NCI-H2171 (cell line): Measurements from ENCODE around the gene PINLYP.
"Not testable (repeated sequence)": the region's sequence is repeated elsewhere in the genome, so short reads cannot be mapped to it uniquely, and the experiment has no call there.

Experiments used
- DNase-seq: peaks from one replicate; lab custom pipeline; 2025; lab: John Stamatoyannopoulos, UW

Gene PINLYP

DNA sequence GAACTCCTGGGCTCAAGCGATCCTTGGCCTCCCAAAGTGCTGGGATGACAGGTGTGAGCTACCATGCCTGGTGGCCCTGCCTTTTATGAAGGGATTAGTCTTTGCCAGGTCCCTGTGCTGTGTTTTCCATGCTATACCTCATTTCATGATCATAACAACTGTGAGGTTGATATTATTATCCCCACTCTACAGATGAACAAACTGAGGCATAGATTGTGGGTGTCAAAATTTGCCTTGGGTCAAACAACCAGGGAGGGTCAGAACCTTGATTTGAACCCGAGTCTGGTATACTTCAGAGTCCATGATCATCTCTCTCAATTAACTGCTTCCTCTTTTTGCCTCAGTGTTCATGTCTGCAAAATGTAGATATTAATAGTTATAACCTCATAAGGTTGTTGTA is 6.9 kb downstream of the PINLYP start:
- no peak for DNase-seq

DNA sequence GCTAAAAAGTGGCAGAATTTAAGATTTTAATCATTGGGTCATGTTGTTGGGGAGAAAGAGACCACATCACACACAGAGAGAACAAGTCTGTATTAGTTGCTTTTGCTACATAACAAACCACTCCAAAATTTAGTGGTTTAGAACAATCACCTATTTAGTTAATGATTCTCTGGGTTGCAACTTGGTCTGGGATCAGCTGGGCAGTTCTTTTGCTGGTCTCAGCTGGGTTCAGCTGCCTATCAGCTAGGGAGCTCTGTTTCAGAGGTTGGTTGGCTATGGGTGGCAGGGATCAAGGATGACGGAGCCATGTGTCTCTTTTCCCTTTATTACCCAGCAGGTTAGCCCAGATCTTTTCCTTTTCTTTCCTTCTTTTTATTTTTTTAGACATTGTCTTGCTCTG is 8.9 kb downstream of the PINLYP start:
- no peak for DNase-seq

GRCh38 chr19:43586346-43586745 is 10.7 kb downstream of the PINLYP start:
- no peak for DNase-seq

DNA sequence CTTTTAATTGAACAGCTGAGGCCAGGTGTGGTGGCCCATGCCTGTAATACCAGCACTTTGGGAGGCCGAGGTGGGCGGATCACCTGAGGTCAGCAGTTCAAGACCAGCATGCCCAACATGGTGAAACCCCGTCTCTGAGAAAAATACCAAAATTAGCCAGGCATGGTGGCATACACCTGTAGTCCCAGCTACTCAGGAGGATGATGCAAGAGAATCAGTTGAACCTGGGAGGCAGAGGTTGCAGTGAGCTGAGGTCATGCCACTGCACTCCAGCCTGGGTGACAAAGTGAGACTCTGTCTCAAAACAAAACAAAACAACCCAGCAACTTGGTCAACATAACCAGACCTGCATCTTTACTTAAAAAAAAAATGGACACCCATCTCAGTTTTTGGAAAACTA is 11.4 kb downstream of the PINLYP start:
- DNase-seq, result not testable (repeated sequence)

DNA sequence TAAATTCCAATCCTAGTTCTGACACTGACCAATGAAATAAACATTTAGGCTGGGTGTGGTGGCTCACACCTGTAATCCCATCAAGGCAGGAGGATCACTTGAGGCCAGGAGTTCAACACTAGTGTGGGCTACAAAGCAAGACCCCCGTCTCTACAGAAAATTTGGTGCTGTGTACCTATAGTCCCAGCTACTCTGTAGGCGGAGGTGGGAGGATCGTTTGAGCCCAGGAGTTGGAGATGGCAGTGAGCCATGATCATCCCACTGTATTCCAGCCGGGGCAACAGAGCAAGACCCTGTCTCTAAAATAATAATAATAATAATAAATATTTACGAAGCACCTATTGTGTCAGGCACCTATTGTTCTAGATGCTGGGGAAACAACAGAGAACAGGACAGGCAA is 13.7 kb downstream of the PINLYP start:
- DNase-seq, result no peak

DNA sequence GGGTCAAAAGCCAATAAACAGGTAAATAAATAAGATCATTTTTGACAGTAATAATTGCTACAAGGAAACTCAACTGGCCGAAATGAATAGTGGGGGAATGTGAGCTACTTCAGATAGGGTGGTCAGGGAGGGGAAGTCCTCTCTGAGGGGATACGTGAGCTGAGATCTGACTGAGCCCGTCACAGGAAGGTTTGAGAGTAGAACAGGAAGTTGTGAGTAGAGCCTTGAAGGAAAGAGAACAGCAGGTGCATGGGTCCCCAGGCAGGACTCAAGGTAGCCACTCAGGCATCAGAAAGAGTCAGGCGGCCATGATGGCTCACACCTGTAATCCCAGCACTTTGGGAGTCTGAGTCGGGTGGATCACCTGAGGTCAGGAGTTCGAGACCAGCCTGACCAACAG is 14.1 kb downstream of the PINLYP start:
- no peak for DNase-seq

DNA sequence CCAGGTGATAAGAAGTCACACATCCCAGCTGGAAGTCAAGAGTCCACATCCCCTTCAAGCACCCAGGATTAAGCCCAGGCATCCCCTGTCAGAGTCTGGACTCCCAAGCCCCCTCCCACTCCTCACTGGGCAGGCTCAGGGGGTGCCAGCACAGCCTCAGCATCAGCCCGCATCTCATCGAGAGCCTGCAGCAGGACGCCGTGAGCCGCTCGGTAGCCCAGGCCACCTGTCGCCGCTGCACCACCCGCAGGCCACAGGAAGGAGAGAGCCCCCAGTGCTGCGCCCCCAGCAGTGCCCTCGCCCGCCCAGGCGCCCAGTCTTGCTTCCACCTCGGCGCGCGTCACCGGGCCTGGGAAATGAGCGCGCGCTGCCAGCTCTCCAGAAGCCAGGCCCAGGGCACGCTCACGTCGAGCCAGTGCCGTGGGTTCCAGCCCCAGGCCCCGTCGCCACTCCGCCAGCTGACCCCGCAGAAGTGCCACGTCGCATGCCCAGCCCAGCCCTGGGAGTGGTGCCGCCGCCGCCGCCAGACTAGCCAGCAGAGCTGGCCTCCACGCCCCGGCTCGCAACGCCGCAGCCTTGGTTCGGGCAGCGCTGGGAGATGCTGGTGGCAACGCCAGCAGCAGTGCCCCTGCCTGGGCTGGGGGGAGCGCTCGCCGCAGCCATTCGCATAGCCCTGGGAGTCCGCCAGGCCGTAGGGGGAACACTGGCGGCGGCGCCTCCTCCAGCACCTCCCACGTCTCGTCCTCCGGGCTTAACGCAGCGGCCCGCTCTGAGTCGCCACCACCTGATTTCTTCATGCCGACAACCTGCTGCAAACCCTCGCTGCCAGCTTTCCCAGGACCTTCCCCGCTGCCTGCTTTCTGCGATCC is 16.5 kb downstream of the PINLYP start:
- no peak for DNase-seq

- no peak for DNase-seq
Observed at GRCh38 chr19:43592800-43593350, 17.3 kb downstream of the PINLYP start.

GRCh38 chr19:43594081-43594697 is 18.6 kb downstream of the PINLYP start:
- no peak for DNase-seq

DNA sequence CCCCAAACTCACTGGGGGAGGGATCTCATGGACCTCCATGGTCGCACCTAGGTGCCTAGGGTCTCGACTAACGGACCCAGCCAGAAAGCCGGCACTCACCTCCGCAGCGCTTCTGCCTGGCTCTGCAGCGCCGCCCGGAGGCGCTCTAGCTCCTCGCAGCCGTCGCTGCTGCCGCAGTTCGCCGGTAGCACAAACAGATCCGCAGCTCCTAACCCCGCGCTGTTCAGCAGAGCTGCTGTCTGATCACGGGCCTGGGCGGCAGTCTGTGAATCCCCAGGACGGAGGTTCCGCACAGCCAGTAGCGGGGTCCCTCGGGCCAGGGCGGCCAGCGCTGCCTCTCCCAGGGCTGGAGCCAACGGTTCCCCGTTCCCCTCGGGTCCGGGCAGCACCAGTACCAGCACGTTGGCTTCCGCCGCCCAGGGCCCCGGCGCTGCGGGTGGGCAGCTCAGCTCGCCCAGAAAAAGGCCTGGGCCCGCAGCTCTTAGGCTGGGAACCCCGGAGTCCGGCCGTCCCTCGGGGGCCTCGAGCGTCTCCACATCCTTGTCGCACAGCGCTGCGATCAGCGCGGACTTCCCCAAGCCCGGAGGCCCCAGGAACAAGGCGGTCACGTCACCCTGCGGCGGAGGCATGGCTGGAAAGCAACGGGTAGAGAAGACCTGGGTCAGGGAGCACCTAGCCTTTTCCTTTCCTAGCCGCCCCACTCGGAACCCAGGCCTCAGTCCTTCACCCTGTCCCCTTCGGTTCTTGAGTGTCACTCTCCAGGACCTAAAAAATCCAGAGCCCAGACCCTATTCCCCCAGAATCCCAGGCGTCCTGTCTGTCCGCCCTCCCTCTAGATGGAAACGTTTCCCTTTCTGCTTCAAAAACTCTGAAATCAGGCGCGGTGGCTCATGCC is 19.4 kb downstream of the PINLYP start:
- peak; percentile 6 for DNase-seq

- DNase-seq, result no peak
Observed at GRCh38 chr19:43595605-43595998, 20.0 kb downstream of the PINLYP start.

DNA sequence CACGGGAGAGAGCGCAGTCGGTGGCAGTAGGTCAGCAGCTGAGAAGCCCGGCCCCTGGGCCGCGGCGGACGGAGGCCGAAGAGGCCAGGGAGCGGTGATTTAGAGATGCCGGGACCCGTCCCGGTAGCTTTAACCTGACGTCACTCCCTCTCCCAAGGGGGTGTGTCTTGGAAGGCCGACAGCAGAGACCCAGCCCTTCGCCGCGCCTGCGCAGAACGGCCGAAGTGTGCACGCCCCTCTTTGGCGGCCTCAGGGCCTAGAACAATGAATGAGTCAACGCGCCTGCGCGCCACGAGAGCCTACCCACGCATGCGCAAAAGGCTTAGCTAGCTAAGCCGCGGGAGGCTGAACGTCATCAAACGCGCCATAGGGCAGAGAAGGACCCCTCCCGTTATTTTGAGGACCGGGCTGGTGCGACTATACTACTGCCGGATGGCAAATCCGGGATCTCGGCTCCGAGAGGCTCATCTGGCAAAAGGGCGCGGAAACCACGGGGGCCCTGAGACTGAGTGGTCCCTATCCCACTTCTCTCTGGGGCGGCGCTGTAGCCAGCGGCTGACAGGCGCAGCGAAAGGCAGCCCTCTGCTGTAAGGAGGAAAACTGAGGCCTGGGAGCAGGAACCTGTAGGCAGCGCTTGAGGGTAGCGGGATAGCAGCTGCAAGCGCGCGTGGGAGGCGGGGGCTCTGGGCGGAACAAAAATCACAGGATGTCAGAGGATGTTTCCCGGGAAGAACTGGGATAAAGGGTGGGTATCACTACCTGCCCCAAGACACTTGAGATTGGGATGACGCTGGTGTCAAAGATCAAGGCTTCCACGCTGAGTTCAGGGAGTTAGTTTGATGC is 20.6 kb downstream of the PINLYP start, which contains the start of the genes IRGQ and ZNF576:
Gene IRGQ (minus strand): TSS at position 136 of the 843 bp plus-strand sequence. CDS start 796 bp downstream, outside the sequence.
Gene ZNF576 (plus strand): TSS at position 597 of the 843 bp plus-strand sequence. CDS start 514 bp downstream, outside the sequence.
- DNase-seq, result peak; percentile 98

GRCh38 chr19:43596842-43597461 is 21.4 kb downstream of the PINLYP start:
- DNase-seq, result peak; percentile 39

DNA sequence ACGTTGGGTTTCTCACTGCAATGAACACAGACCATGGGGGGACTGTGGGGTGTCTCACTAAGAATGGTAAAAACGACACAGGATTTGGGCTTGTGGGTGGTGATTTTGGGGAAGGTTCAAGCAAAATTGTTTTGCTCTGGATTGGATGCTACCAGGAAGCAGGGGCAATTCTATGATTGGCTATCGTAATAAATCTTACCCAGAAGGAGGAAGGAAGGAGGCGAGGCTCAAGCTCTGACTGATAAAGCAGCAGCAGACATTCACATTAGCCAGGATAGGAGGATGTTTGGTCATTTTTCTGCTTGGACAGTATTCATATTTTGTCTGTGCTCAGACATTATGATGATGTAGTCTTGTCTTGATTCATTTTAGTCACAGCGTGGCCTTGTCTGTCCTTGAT is 22.3 kb downstream of the PINLYP start:
- DNase-seq, result no peak

DNA sequence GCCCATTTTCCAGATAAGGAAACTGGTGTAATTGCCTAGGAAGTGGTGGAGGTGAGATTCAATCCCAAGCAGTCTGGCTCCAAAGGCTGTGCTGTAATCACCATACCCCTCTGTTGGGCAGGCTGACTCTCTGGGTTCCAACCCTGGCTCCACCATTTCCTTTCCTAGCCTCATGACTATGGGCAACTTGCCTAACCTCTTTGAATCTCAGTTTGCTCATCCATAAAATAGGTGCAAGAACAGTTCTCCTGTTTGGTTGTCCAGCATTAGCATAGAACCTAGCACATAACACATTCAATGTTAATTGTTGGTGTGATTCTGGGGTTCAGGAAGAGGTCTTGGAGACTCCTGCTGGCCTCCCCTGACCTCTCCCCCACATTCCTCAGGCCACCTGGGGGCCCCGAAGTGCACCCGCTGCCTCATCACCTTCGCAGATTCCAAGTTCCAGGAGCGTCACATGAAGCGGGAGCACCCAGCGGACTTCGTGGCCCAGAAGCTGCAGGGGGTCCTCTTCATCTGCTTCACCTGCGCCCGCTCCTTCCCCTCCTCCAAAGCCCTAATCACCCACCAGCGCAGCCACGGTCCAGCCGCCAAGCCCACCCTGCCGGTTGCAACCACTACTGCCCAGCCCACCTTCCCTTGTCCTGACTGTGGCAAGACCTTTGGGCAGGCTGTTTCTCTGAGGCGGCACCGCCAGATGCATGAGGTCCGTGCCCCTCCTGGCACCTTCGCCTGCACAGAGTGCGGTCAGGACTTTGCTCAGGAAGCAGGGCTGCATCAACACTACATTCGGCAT is 23.0 kb downstream of the PINLYP start:
- no peak for DNase-seq

DNA sequence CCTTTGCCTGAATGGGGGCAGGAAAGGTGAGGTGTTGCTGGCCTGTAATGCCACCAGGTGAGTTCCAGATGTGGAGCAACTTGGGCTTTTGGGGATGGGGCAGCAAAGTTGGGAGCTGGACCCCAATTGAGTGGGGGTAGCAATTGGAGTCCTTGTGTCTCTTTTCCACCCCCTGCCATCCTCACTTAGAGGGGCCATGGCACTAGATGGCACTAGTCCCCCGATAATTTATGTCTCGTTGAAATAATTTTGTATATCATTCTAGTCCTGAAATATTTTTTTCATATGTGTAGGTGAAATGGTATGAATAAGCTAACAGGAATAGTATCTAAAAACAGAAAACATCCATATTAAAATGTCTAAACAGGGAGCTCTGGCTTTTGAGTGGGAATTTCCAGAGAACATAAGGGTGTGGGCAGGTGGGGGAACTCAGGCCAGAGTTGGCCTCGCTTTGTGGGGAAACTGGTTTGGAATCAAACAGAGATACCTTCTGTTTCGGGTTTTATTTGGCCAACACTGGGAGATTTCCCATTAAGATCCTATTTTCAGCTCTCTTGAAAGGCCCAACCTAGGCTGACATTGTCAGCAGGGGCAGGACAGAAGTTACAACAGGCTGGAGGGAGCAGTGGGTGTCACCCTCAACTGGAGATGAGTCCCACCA is 24.2 kb downstream of the PINLYP start:
- no peak for DNase-seq

DNA sequence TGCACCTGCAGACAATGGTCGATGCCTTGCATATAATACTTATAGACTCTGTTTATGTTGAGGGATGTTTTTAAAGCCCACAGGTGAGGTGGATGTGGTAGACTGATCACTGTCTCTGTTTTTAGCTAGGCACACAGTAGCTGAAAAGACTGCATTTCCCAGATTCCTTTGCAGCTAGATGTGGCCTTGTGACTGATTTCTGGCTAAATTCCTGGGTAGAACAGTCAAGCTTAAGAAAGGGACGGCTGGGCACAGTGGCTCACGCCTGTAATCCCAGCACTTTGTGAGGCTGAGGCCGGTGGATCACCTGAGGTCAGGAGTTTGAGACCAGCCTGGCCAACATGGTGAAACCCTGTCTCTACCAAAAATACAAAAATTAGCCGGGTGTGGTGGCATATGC is 24.7 kb downstream of the PINLYP start:
- DNase-seq, result not testable (repeated sequence)

GRCh38 chr19:43605875-43606568 is 30.4 kb downstream of the PINLYP start:
- peak; percentile 19 for DNase-seq
